ENCODE data around the gene RFC2. TPM values are rescaled to one million over a fixed set of nuclear protein-coding genes. Genes with fewer than 3 reads are reported as not detected.

RFC2 gene
- total and polyA plus RNA-seq, 2 donors (not counting 1 experiment from before 2014, with no cell fraction given), result 9.9 to 19.6 TPM

DNA sequence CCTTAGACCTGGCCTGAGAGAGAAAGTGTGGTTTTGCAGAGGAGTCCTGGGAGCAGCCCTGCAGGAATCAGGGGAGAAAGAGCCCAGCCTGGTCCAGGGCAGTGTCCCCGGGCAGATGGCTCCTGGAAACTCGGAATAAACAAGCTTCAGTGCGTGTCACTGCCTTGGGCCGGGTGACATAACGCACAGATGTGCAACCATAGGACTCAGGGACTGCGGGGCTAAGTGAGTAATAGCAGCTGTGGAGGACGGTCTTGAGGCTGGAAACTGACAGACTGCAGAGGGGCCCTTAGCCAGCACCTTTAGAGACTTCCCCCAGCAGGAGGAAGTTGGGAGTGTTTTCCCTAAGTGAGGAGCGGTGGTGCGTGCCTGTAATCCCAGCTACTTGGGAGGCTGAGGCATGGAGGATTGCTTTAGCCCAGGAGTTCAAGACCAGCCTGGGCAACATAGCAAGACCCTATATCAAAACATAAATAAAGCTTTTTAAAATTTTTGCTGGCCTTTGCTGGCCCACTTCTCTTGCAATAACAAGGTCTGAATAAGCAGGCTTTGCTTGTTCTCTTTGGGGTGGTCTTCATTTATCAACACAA is 29.8 kb upstream of the RFC2 start:
- H3K27ac ChIP-seq (ENCODE audit: insufficient read depth, low read length), result no peak overlapping the region
- H3K79me2 ChIP-seq (ENCODE audit: control insufficient read depth, insufficient read depth, low read length), result no peaks in the 10 kb centered on the region
- DNase-seq (ENCODE audit: low read depth in 2 of 2), result peak in 1 of 2 donors; percentile 38
- no peaks in the 10 kb centered on the region for H3K27me3 ChIP-seq (ENCODE audit: control insufficient read depth, insufficient read depth, low read length)
- H3K4me1 ChIP-seq (ENCODE audit: control insufficient read depth, extremely low read depth, insufficient read depth, low read length), result peaks cover 18% of the 10 kb centered on the region
- H3K9me3 ChIP-seq (ENCODE audit: control insufficient read depth, insufficient read depth, low read depth, low read length), result no peaks in the 10 kb centered on the region
- H3K4me3 ChIP-seq (replicated peaks in 1 of 4; ENCODE audit: control extremely low read depth in 1 of 4, insufficient read depth in 1 of 4, low read depth in 3 of 4, low read length in 4 of 4), result no peak overlapping the region
- H3K9ac ChIP-seq (ENCODE audit: insufficient read depth, low read length), result no peak overlapping the region
- H2AFZ ChIP-seq (ENCODE audit: low read length), result no peak overlapping the region
- TF ChIP-seq, protein P1, sequence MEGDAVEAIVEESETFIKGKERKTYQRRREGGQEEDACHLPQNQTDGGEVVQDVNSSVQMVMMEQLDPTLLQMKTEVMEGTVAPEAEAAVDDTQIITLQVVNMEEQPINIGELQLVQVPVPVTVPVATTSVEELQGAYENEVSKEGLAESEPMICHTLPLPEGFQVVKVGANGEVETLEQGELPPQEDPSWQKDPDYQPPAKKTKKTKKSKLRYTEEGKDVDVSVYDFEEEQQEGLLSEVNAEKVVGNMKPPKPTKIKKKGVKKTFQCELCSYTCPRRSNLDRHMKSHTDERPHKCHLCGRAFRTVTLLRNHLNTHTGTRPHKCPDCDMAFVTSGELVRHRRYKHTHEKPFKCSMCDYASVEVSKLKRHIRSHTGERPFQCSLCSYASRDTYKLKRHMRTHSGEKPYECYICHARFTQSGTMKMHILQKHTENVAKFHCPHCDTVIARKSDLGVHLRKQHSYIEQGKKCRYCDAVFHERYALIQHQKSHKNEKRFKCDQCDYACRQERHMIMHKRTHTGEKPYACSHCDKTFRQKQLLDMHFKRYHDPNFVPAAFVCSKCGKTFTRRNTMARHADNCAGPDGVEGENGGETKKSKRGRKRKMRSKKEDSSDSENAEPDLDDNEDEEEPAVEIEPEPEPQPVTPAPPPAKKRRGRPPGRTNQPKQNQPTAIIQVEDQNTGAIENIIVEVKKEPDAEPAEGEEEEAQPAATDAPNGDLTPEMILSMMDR (conservative IDR thresholded peaks at IDR 0.05 in 1 of 2, IDR thresholded peaks at IDR 0.05 in 1 of 2; ENCODE audit: low read depth in 1 of 2, low read length in 2 of 2), result no peak
- no peak for TF ChIP-seq EZH2 (IDR thresholded peaks at IDR 0.05; ENCODE audit: low read length, missing control alignments)
- no peak overlapping the region for H3K4me2 ChIP-seq (ENCODE audit: extremely low read depth, insufficient read depth, low read length)
- H3K36me3 ChIP-seq (ENCODE audit: control insufficient read depth, insufficient read depth, low read length), result no peaks in the 10 kb centered on the region
- no peaks in the 10 kb centered on the region for H4K20me1 ChIP-seq (ENCODE audit: control insufficient read depth, extremely low read depth, insufficient read depth, low read length)

DNA sequence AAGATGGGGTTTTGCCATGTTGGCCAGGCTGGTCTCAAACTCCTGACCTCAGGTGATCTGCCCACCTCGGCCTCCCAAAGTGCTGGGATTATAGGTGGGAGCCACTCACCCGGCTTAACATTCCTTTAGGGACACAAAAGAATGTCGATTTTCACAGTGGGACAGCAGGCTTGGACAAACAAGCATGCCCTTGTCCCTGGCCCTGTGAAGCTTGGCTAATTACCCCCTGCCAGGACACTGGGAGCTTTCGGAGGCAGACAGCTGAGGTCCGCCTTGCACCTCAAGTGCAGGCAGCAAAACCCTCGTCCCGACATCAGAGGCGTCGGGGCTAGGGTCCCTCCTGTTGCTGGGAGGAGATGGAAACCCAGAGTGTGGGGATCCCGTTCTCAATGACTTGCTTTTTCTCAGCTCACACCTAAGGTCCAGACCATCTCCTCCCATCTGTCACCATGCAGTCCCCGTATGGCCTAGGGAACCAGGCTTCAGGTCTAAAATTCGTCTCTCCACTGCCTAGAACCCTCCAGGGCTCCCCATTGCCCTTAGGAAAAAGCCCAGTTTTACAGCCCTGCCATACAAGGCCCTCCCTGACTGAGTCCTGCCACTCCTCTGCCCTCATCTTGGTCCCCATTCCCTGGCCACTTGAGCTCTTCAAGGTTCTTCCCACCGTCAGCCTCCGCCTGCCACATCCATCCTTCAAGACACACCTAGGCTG is 28.7 kb upstream of the RFC2 start:
- H3K27ac ChIP-seq (ENCODE audit: insufficient read depth, low read length), result no peak overlapping the region
- no peak overlapping the region for H3K4me2 ChIP-seq (ENCODE audit: extremely low read depth, insufficient read depth, low read length)
- no peaks in the 10 kb centered on the region for H3K79me2 ChIP-seq (ENCODE audit: control insufficient read depth, insufficient read depth, low read length)
- no peak overlapping the region for H3K4me3 ChIP-seq (replicated peaks in 1 of 4; ENCODE audit: control extremely low read depth in 1 of 4, insufficient read depth in 1 of 4, low read depth in 3 of 4, low read length in 4 of 4)
- no peaks in the 10 kb centered on the region for H3K9me3 ChIP-seq (ENCODE audit: control insufficient read depth, insufficient read depth, low read depth, low read length)
- no peak for DNase-seq (ENCODE audit: low read depth in 2 of 2)
- TF ChIP-seq, protein P1 (conservative IDR thresholded peaks at IDR 0.05 in 1 of 2, IDR thresholded peaks at IDR 0.05 in 1 of 2; ENCODE audit: low read depth in 1 of 2, low read length in 2 of 2), result no peak
- TF ChIP-seq EZH2 (IDR thresholded peaks at IDR 0.05; ENCODE audit: low read length, missing control alignments), result no peak
- peaks cover 9% of the 10 kb centered on the region for H3K4me1 ChIP-seq (ENCODE audit: control insufficient read depth, extremely low read depth, insufficient read depth, low read length)
- H3K27me3 ChIP-seq (ENCODE audit: control insufficient read depth, insufficient read depth, low read length), result no peaks in the 10 kb centered on the region
- H2AFZ ChIP-seq (ENCODE audit: low read length), result no peak overlapping the region
- no peaks in the 10 kb centered on the region for H4K20me1 ChIP-seq (ENCODE audit: control insufficient read depth, extremely low read depth, insufficient read depth, low read length)
- no peaks in the 10 kb centered on the region for H3K36me3 ChIP-seq (ENCODE audit: control insufficient read depth, insufficient read depth, low read length)
- H3K9ac ChIP-seq (ENCODE audit: insufficient read depth, low read length), result no peak overlapping the region

DNA sequence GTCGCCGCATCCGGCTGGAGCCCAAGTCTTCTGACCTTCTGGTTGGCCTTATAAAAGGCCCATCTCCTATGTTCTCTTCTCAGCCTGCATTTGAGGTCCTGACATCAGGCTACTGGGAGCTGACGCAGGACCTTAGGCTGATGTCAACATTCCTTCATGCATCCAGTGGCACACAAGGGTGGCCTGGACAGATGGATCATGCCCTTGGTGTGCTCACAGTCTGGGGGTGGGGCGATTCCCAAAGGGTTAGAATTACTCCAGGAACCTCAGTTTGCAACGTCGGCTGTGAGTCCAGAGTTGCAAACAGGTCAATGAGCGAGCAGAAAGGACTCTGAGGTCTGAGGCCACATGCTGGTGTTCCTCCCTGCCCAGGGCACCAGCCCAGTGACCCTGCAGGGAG is 26.8 kb upstream of the RFC2 start:
- H3K9ac ChIP-seq (ENCODE audit: insufficient read depth, low read length), result no peak overlapping the region
- TF ChIP-seq, protein P1 (conservative IDR thresholded peaks at IDR 0.05 in 1 of 2, IDR thresholded peaks at IDR 0.05 in 1 of 2; ENCODE audit: low read depth in 1 of 2, low read length in 2 of 2), result no peak
- H2AFZ ChIP-seq (ENCODE audit: low read length), result no peak overlapping the region
- no peak overlapping the region for H3K4me2 ChIP-seq (ENCODE audit: extremely low read depth, insufficient read depth, low read length)
- H3K4me3 ChIP-seq (replicated peaks in 1 of 4; ENCODE audit: control extremely low read depth in 1 of 4, insufficient read depth in 1 of 4, low read depth in 3 of 4, low read length in 4 of 4), result no peak overlapping the region
- H3K4me1 ChIP-seq (ENCODE audit: control insufficient read depth, extremely low read depth, insufficient read depth, low read length), result peaks cover 9% of the 10 kb centered on the region
- H3K79me2 ChIP-seq (ENCODE audit: control insufficient read depth, insufficient read depth, low read length), result no peaks in the 10 kb centered on the region
- no peaks in the 10 kb centered on the region for H3K27me3 ChIP-seq (ENCODE audit: control insufficient read depth, insufficient read depth, low read length)
- H3K27ac ChIP-seq (ENCODE audit: insufficient read depth, low read length), result peak overlapping the region; percentile 89
- DNase-seq (ENCODE audit: low read depth in 2 of 2), result peak in 1 of 2 donors; percentile 57
- no peaks in the 10 kb centered on the region for H3K9me3 ChIP-seq (ENCODE audit: control insufficient read depth, insufficient read depth, low read depth, low read length)
- H4K20me1 ChIP-seq (ENCODE audit: control insufficient read depth, extremely low read depth, insufficient read depth, low read length), result no peaks in the 10 kb centered on the region
- H3K36me3 ChIP-seq (ENCODE audit: control insufficient read depth, insufficient read depth, low read length), result no peaks in the 10 kb centered on the region
